Mesenchymal stem cell (in vitro differentiated cells and primary cell): ENCODE measurements around the gene RNASE2. TPM values are rescaled to one million over a fixed set of nuclear protein-coding genes. Genes with fewer than 3 reads are reported as not detected.
"Not testable (repeated sequence)": the region's sequence is repeated elsewhere in the genome, so short reads cannot be mapped to it uniquely, and the experiment has no call there.

ENCODE experiments used
- DNase-seq: peaks from one replicate; pipeline ENCODE4 v3.0.0-alpha.2; 2013
- H2AFZ ChIP-seq: one replicate; pipeline ENCODE4 v1.6.1; 2013; ENCODE audit warnings: low read depth, mild to moderate bottlenecking, control low read depth, inconsistent platforms, low read length, moderate library complexity
- H2AK5ac ChIP-seq: 2 replicates; pipeline ENCODE4 v1.6.1; 2013; ENCODE audit warnings: low read length, moderate library complexity, mild to moderate bottlenecking, inconsistent platforms; ENCODE audit not compliant: severe bottlenecking
- H2BK120ac ChIP-seq: one replicate; pipeline ENCODE4 v1.6.1; 2013; ENCODE audit warnings: low read depth, mild to moderate bottlenecking, inconsistent platforms, low read length, moderate library complexity
- H2BK12ac ChIP-seq, 2 experiments: one replicate each; pipeline ENCODE4 v1.6.1; 2013; ENCODE audit warnings: inconsistent platforms in 2 of 2, low read length in 2 of 2, mild to moderate bottlenecking in 2 of 2, moderate library complexity in 2 of 2, control low read depth in 1 of 2
- H2BK15ac ChIP-seq: one replicate; pipeline ENCODE4 v1.6.1; 2013; ENCODE audit warnings: mild to moderate bottlenecking, low read depth, inconsistent platforms; ENCODE audit not compliant: poor library complexity, severe bottlenecking
- H2BK5ac ChIP-seq: 2 replicates; pipeline ENCODE4 v1.6.1; 2013; ENCODE audit warnings: low read depth, mild to moderate bottlenecking, low read length, control low read depth, inconsistent platforms; ENCODE audit not compliant: poor library complexity, severe bottlenecking
- H3K14ac ChIP-seq, 2 experiments: one replicate each; pipeline ENCODE4 v1.6.1; 2013; ENCODE audit warnings: inconsistent platforms in 2 of 2, low read length in 2 of 2, control low read depth in 1 of 2, mild to moderate bottlenecking in 1 of 2, moderate library complexity in 1 of 2
- H3K18ac ChIP-seq, 2 experiments: one replicate each; pipeline ENCODE4 v1.6.1; 2013; ENCODE audit warnings: inconsistent platforms in 2 of 2, low read length in 2 of 2, control low read depth in 1 of 2, low read depth in 1 of 2, mild to moderate bottlenecking in 1 of 2
- H3K23ac ChIP-seq, 2 experiments: one replicate each; pipeline ENCODE4 v1.6.1; 2013; ENCODE audit warnings: inconsistent platforms in 2 of 2, low read length in 2 of 2, mild to moderate bottlenecking in 2 of 2, moderate library complexity in 2 of 2, control low read depth in 1 of 2
- H3K27ac ChIP-seq: 2 replicates; pipeline ENCODE4 v1.5.1; 2013; ENCODE audit warnings: mild to moderate bottlenecking, moderate library complexity, low read length, control low read depth, inconsistent platforms; ENCODE audit not compliant: poor library complexity, severe bottlenecking
- H3K27me3 ChIP-seq, 2 experiments: 2 replicates each; pipeline versions ENCODE4 v1.6.1 to v1.7.0; 2013; ENCODE audit warnings: low read length in 2 of 2, mild to moderate bottlenecking in 2 of 2, moderate library complexity in 2 of 2, control low read depth in 1 of 2, inconsistent platforms in 1 of 2; ENCODE audit not compliant: control insufficient read depth in 1 of 2, insufficient read depth in 1 of 2
- H3K36me3 ChIP-seq, 2 experiments: 2 replicates each; pipeline versions ENCODE4 v1.6.1 to v1.7.0; 2013; ENCODE audit warnings: low read length in 2 of 2, control low read depth in 1 of 2, inconsistent platforms in 1 of 2, low read depth in 1 of 2, mild to moderate bottlenecking in 1 of 2; ENCODE audit not compliant: insufficient read depth in 2 of 2, control insufficient read depth in 1 of 2
- H3K4ac ChIP-seq, 2 experiments: one replicate each; pipeline ENCODE4 v1.6.1; 2013; ENCODE audit warnings: inconsistent platforms in 2 of 2, low read length in 2 of 2, mild to moderate bottlenecking in 2 of 2, moderate library complexity in 2 of 2, control low read depth in 1 of 2, low read depth in 1 of 2
- H3K4me1 ChIP-seq: 2 replicates; pipeline ENCODE4 v1.6.1; 2013; ENCODE audit warnings: low read depth, low read length, control low read depth; ENCODE audit not compliant: control insufficient read depth, insufficient read depth
- H3K4me2 ChIP-seq: 2 replicates; pipeline ENCODE4 v1.6.1; 2013; ENCODE audit warnings: low read length, mild to moderate bottlenecking, inconsistent platforms; ENCODE audit not compliant: poor library complexity, severe bottlenecking
- H3K4me3 ChIP-seq, 2 experiments: 2 replicates each; pipeline versions ENCODE4 v1.5.1 to v1.7.0; 2013; ENCODE audit warnings: low read length in 2 of 2, mild to moderate bottlenecking in 2 of 2, control low read depth in 1 of 2, low read depth in 1 of 2; ENCODE audit not compliant: insufficient read depth in 1 of 2
- H3K79me1 ChIP-seq: replicated peaks from 2 replicates; pipeline ENCODE4 v1.6.1; 2013; ENCODE audit warnings: mild to moderate bottlenecking, control low read depth, low read length, inconsistent platforms; ENCODE audit not compliant: poor library complexity, severe bottlenecking
- H3K9ac ChIP-seq: 2 replicates; pipeline ENCODE4 v1.7.0; 2013; ENCODE audit warnings: mild to moderate bottlenecking, low read length, moderate library complexity
- H3K9me3 ChIP-seq: 2 replicates; pipeline ENCODE4 v1.7.0; 2013; ENCODE audit warnings: mild to moderate bottlenecking, low read length; ENCODE audit not compliant: control insufficient read depth
- H4K8ac ChIP-seq: one replicate; pipeline ENCODE4 v1.6.1; 2013; ENCODE audit warnings: inconsistent platforms, mild to moderate bottlenecking, low read length, moderate library complexity
- H4K91ac ChIP-seq: one replicate; pipeline ENCODE4 v1.6.1; 2013; ENCODE audit warnings: mild to moderate bottlenecking, low read length, inconsistent platforms
- WGBS: methylation state at CpG from one replicate; pipeline ENCODE4 v1.1.7; 2013; ENCODE audit warnings: mixed read lengths; 5-methylcytosine and 5-hydroxymethylcytosine counted together
- polyA plus RNA-seq, 2 experiments: library from polyadenylated mRNA; stranded (reverse); fragments of 200-250 nt; gene quantifications; one replicate each; pipeline ENCODE4 v1.2.3, GENCODE V29; 2013

RNASE2 gene
- not detected for polyA plus RNA-seq (2013, experiment 1 of 2)
- polyA plus RNA-seq (2013, experiment 2 of 2): not detected

- 88% methylated on average over 3 of the region's 4 CpGs for WGBS
Measured at GRCh38 chr14:20954736-20955537, at the start of gene RNASE2. Gene RNASE2 (plus strand): TSS chr14:20955487. CDS start chr14:20955772, 285 bp downstream.

GRCh38 chr14:20905676-20906075, 49.6 kb upstream of the RNASE2 start:
- no peak overlapping the region for H2BK15ac ChIP-seq
- no peak overlapping the region for H3K27ac ChIP-seq
- H2BK5ac ChIP-seq: no peak overlapping the region
- H3K23ac ChIP-seq: no peak overlapping the region
- H2AK5ac ChIP-seq: no peak overlapping the region
- no peak overlapping the region for H3K18ac ChIP-seq
- H2BK12ac ChIP-seq: no peak overlapping the region
- H3K4me3 ChIP-seq: no peak overlapping the region
- peaks cover 0 to 8% of the 10 kb centered on the region in 2 experiments for H3K27me3 ChIP-seq
- H2AFZ ChIP-seq: no peak overlapping the region
- no peak overlapping the region for H3K4ac ChIP-seq
- no peaks in the 10 kb centered on the region for H3K9me3 ChIP-seq
- H3K4me2 ChIP-seq: no peak overlapping the region
- no peak overlapping the region for H2BK120ac ChIP-seq
- no peaks in the 10 kb centered on the region for H3K4me1 ChIP-seq
- WGBS: 79% methylated on average over 2 of the region's 2 CpGs
- H4K91ac ChIP-seq: no peak overlapping the region
- H3K36me3 ChIP-seq: no peaks in the 10 kb centered on the region
- no peaks in the 10 kb centered on the region for H3K79me1 ChIP-seq
- no peak overlapping the region for H3K9ac ChIP-seq
- no peak for DNase-seq
- H4K8ac ChIP-seq: no peak overlapping the region
- no peak overlapping the region for H3K14ac ChIP-seq

More at GRCh38 chr14:20954736-20955537, at the start of gene RNASE2:
- H3K27ac ChIP-seq, DNase-seq, H2AFZ ChIP-seq, H2BK5ac ChIP-seq, H3K23ac ChIP-seq, H2AK5ac ChIP-seq, H3K36me3 ChIP-seq, H3K9ac ChIP-seq, H4K8ac ChIP-seq, H3K14ac ChIP-seq, H3K9me3 ChIP-seq, H3K18ac ChIP-seq, H4K91ac ChIP-seq, H2BK15ac ChIP-seq, H3K4me1 ChIP-seq, H3K79me1 ChIP-seq, H3K4me2 ChIP-seq, H3K4ac ChIP-seq, H3K4me3 ChIP-seq, H2BK12ac ChIP-seq, H2BK120ac ChIP-seq: not testable (repeated sequence)
- peaks cover 13 to 21% of the 10 kb centered on the region in 2 experiments for H3K27me3 ChIP-seq

DNA sequence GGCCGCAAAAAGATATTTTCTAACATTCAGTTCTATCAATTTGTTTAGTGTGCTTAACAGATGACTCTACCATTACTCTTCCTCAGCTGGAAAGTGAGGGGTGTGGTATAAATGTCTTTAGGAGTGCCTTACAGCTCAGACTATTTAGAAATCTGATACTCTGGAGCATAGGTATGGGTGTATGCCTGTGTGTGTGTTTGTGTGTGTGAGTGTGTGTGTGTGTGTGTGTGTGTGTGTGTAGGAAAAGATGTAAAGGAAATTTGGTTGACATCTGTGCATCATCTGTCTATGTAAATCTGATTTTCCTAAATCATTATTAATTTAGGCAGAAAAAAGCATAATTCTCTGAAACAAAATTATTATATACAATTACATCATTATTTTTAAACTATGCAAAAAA, 48.1 kb upstream of the RNASE2 start:
- no peak overlapping the region for H4K8ac ChIP-seq
- H2BK120ac ChIP-seq: no peak overlapping the region
- peaks cover 0 to 5% of the 10 kb centered on the region in 2 experiments for H3K27me3 ChIP-seq
- no peak overlapping the region for H3K4ac ChIP-seq
- H3K23ac ChIP-seq: no peak overlapping the region
- no peak overlapping the region for H2BK15ac ChIP-seq
- no peak overlapping the region for H3K18ac ChIP-seq
- H3K4me3 ChIP-seq: no peak overlapping the region
- no peak for DNase-seq
- WGBS: no CpG with 5 or more reads among the region's 1 CpG
- no peak overlapping the region for H2BK5ac ChIP-seq
- no peaks in the 10 kb centered on the region for H3K4me1 ChIP-seq
- no peak overlapping the region for H2AK5ac ChIP-seq
- H3K27ac ChIP-seq: no peak overlapping the region
- H3K9me3 ChIP-seq: no peaks in the 10 kb centered on the region
- no peak overlapping the region for H4K91ac ChIP-seq
- H3K14ac ChIP-seq: no peak overlapping the region
- no peaks in the 10 kb centered on the region for H3K79me1 ChIP-seq
- H3K4me2 ChIP-seq: no peak overlapping the region
- no peaks in the 10 kb centered on the region for H3K36me3 ChIP-seq
- no peak overlapping the region for H3K9ac ChIP-seq
- H2AFZ ChIP-seq: no peak overlapping the region
- H2BK12ac ChIP-seq: no peak overlapping the region

DNA sequence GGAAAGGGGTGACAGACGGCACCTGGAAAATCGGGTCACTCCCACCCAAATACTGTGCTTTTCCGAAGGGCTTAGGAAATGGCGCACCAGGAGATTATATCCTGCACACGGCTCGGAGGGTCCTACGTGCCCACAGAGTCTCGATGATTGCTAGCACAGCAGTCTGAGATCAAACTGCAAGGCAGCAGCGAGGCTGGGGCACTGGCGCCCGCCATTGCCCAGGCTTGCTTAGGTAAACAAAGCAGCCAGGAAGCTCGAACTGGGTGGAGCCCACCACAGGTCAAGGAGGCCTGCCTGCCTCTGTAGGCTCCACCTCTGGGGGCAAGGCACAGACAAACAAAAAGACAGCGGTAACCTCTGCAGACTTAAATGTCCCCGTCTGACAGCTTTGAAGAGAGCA, 44.5 kb upstream of the RNASE2 start:
- WGBS: 78% methylated on average over 13 of the region's 14 CpGs
- not testable (repeated sequence) for H2AK5ac ChIP-seq, H3K4me2 ChIP-seq, H3K36me3 ChIP-seq, H2BK15ac ChIP-seq, H2BK120ac ChIP-seq, H3K4ac ChIP-seq, H3K27me3 ChIP-seq, H3K14ac ChIP-seq, H2BK12ac ChIP-seq, H3K9me3 ChIP-seq, H3K4me1 ChIP-seq, DNase-seq, H3K23ac ChIP-seq, H3K27ac ChIP-seq, H3K9ac ChIP-seq, H4K8ac ChIP-seq, H3K4me3 ChIP-seq, H3K79me1 ChIP-seq, H4K91ac ChIP-seq, H2BK5ac ChIP-seq, H3K18ac ChIP-seq, H2AFZ ChIP-seq
